Rectal smooth muscle tissue (tissue), 1 donor: ENCODE data around the gene ETV6.
A peak's percentile ranks its signal among the peaks of the same experiment; 100 is the strongest.

Source experiments
- H3K27ac ChIP-seq: one replicate; pipeline ENCODE4 v1.7.0; 2013; ENCODE audit warnings: low read depth, low read length, inconsistent platforms
- H3K27me3 ChIP-seq: one replicate; pipeline ENCODE4 v1.7.0; 2013; ENCODE audit warnings: low read length; ENCODE audit not compliant: control insufficient read depth, insufficient read depth
- H3K36me3 ChIP-seq: one replicate; pipeline ENCODE4 v1.7.0; 2013; ENCODE audit warnings: low read length; ENCODE audit not compliant: control insufficient read depth, insufficient read depth
- H3K4me1 ChIP-seq: one replicate; pipeline ENCODE4 v1.7.0; 2013; ENCODE audit warnings: low read length; ENCODE audit not compliant: control insufficient read depth, insufficient read depth
- H3K4me3 ChIP-seq: one replicate; pipeline ENCODE4 v1.7.0; 2013; ENCODE audit warnings: low read length
- H3K9ac ChIP-seq: one replicate; pipeline ENCODE4 v1.7.0; 2013; ENCODE audit warnings: low read length

Gene ETV6

DNA sequence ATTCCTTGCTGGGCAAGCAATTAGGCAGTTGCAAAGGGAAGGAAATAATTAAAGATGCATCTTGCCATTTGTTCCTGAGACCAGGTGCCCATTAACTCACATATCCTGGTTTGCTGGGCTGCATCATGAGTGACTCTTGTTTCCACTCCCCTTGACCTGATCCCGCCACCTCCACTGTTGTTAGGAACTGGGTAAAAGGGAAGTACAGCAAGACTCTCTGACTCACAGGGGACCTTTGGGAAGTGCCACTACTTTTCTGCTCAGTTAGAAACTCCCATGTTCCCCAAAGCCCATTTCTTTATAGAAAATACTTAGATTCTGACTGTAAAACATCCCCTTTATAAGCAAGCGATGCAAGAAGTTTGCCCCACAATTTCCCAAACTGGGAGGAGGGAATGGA, 235.2 kb downstream of the ETV6 start:
- H3K4me1 ChIP-seq: peaks cover 7% of the 10 kb centered on the region
- H3K27me3 ChIP-seq: no peaks in the 10 kb centered on the region
- peak overlapping the region; percentile 6 for H3K27ac ChIP-seq
- H3K36me3 ChIP-seq: peaks cover 15% of the 10 kb centered on the region
- no peak overlapping the region for H3K9ac ChIP-seq
- no peak overlapping the region for H3K4me3 ChIP-seq

DNA sequence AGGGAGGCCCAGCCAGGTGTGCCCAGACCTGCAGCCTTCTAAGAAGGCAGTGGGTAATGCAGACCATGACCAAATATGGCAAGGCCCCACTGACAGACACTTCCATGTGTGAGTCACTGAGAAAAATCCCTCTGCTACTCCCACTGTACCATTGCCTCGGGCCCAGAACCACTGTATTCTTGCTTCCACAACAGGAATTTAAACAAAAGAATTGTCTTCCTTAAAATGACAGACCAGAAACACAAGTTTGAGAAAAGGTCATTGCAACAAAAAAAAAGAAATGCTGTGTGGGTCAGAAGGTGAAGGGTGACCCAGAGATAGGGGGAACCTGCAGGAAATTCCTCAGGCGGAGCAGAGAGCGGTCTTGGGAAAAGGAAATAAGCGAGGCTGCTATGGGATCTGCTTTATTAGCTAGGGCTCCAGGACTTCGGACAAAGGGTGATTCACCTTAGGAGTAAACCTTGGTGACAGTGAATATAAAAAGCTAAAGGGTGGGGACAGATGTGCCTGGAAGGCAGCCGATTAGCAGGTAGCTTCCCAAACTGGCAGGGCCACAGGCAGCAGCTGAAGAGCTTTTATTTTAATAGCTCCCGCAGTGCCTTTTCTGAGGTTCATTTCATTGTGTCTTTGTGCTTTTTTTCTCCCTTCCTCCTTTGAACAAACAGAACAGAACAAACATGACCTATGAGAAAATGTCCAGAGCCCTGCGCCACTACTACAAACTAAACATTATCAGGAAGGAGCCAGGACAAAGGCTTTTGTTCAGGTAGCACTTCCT, 236.0 kb downstream of the ETV6 start:
- no peak overlapping the region for H3K9ac ChIP-seq
- peaks cover 16% of the 10 kb centered on the region for H3K36me3 ChIP-seq
- no peak overlapping the region for H3K4me3 ChIP-seq
- H3K27ac ChIP-seq: peak overlapping the region; percentile 6
- no peaks in the 10 kb centered on the region for H3K27me3 ChIP-seq
- peaks cover 7% of the 10 kb centered on the region for H3K4me1 ChIP-seq

DNA sequence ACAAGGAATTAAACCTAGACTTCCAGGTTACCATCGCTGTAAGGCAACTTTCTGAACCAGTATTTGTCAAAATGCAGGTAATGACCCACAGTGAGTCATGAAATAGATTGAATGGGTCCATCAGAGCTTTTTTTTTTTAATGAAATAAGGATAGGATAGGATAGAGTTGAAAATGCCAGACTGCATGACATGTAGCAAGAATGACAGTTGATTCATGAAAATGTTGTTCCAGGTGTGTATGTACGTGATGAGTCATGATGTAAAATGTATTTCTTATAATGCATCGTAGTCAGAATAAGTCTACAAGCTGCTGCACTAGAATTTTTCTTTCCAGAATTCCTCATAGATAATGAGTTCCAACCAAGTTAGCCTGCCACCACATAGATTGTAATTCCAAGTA, 236.9 kb downstream of the ETV6 start:
- H3K9ac ChIP-seq: no peak overlapping the region
- peaks cover 20% of the 10 kb centered on the region for H3K36me3 ChIP-seq
- no peak overlapping the region for H3K4me3 ChIP-seq
- no peak overlapping the region for H3K27ac ChIP-seq
- H3K27me3 ChIP-seq: no peaks in the 10 kb centered on the region
- H3K4me1 ChIP-seq: peaks cover 7% of the 10 kb centered on the region

DNA sequence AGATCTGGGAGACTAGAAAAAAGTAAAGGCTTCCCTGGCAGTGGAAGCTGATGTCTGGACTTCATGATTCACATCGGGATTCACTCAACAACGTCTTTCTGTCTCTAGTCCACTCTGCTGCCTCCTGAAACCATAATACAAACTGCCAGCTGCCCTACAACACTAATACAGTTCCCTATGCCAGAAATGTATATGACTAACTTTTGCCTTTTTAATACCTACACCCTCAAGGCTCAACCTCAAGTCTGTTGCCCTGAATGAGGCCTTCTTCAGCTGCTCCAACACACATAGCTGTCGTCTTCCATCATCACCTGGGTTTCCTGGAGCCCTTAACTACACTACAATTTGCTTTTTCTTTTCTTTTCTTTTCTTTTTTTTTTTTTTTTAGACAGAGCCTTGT, 238.6 kb downstream of the ETV6 start:
- Histone ChIP-seq H3K4me3 (no peak overlapping the region), H3K9ac (no peak overlapping the region), H3K27ac (no peak overlapping the region), H3K27me3 (no peaks in the 10 kb centered on the region), H3K4me1 (peaks cover 7% of the 10 kb centered on the region), H3K36me3 (peaks cover 26% of the 10 kb centered on the region)

DNA sequence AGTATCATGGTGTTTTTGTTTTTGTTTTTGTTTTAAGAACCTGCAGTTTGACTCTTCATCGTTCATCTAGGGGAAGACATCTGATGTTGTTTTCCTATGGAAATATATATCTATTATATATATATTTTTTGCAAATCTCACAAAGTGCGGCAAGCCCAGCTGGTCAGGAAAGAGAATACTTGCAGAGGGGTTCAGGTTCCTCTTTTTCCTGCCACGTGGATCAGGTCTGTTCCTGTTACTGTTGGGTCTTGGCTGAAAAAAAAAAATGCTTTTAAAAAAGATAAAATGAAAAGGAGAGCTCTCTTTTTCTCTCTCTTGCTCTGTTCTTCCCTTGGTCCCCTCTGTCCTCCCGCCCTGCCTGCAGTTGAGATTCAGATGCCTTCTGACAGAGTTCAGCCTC, 241.9 kb downstream of the ETV6 start:
- H3K36me3 ChIP-seq: peaks cover 26% of the 10 kb centered on the region
- no peaks in the 10 kb centered on the region for H3K27me3 ChIP-seq
- H3K4me3 ChIP-seq: no peak overlapping the region
- no peak overlapping the region for H3K9ac ChIP-seq
- H3K27ac ChIP-seq: no peak overlapping the region
- H3K4me1 ChIP-seq: no peaks in the 10 kb centered on the region

DNA sequence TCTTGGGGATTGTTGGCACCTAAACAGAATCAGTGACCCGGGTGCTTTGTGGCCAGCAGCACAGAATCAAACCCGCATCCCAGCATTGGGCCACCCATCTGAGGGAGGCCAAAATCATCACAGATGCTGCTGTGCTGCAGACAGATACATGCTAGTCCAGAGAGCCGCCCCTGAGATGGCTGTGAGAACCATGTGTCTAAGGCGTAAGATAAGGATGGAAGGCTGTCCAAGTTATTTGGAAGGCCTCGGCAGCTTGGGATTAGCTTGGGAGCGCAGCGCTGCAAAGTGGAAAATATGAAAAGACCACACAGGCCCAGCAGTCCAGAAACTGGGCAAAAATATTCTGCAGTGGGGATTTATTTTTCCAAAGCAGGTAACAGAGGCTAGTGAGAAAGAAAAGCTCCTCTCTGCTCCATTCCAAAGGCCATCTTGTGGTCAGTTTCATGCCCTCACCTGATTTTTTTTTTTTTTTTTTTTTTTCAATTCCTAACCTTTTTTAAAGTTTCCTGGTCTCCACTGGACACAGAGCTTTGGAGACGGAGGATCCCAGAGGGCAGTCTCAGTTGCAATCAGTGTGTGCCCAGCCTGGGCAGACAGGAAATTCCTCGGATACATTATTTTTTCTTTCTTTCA, 242.4 kb downstream of the ETV6 start:
- Histone ChIP-seq H3K27ac (no peak overlapping the region), H3K4me1 (no peaks in the 10 kb centered on the region), H3K9ac (no peak overlapping the region)

DNA sequence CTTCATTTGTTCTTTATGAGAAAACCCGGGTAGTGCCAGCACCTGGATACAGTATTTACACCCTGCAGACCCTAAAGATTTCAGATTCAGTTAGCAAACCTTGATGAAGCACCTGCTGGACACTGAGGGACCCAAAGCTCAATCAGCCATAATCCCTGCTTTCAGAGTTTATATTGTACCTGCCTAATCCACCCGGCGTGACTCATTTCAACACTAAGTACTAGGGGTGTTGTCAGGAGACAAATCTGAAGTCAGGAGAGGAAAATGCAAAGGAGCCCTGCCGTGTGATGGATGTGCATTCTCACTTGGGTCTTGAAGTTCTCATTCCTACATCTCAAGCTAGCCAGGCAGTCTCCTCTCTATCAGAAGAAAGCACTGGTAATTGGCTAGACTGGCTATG, 244.5 kb downstream of the ETV6 start:
- H3K27ac ChIP-seq: no peak overlapping the region
- H3K4me1 ChIP-seq: no peaks in the 10 kb centered on the region
- H3K4me3 ChIP-seq: no peak overlapping the region
- peaks cover 14% of the 10 kb centered on the region for H3K36me3 ChIP-seq
- no peaks in the 10 kb centered on the region for H3K27me3 ChIP-seq
- H3K9ac ChIP-seq: no peak overlapping the region

More for the DNA sequence above, 242.4 kb downstream of the ETV6 start:
- H3K27me3 ChIP-seq: no peaks in the 10 kb centered on the region
- H3K4me3 ChIP-seq: no peak overlapping the region
- peaks cover 24% of the 10 kb centered on the region for H3K36me3 ChIP-seq

DNA sequence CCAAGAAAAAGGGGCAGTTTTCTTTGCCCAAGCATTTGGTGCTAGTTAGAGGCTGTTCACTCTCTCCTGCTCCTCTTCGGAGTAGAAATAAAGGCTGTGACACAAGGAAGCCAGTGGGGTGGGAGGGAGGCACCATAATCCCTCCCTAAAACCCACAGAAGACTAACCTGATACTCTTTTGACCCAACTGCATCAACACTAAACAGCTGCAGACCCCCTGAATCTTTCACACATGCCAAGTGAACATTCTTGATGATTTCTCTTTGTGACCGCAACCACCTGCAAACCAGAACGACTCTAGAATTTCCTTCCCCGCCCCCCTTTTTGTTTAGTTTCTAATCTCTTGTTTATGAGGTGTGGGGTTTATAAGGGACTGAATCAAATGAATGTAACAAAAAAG, 245.4 kb downstream of the ETV6 start:
- Histone ChIP-seq H3K36me3 (peaks cover 10% of the 10 kb centered on the region), H3K9ac (no peak overlapping the region), H3K27me3 (no peaks in the 10 kb centered on the region), H3K4me1 (no peaks in the 10 kb centered on the region), H3K27ac (no peak overlapping the region), H3K4me3 (no peak overlapping the region)

DNA sequence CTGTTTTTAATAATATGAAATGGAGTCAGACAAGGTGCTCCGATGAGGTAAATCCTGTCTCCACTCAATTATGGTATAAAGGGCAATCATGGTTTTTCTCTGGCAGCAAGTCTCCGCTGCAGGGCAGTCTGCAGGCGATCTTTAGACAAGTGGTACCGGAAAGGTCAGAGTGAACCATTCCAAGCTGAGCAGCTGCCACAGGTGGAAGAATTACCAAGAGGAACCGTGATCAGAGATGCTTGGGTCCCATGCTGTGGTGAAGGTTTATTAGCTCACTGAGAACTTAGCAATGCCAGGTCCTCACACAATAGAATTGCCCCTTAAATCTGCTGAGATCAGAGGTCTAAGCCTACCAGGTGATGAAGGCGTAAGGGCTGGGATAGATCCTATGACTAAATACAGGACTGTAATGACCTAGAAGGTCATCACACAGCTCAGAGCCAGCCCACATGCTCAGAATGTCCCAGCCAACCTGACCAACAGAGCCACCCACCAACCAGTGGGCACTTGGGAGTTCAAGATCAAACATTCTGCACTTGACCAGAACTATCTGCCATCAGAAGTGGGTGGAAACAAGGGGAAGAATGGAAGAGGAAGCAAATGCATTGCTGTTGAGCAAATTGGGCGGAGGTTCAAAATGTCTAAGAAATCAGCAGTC, 246.1 kb downstream of the ETV6 start:
- no peaks in the 10 kb centered on the region for H3K4me1 ChIP-seq
- H3K9ac ChIP-seq: no peak overlapping the region
- no peak overlapping the region for H3K4me3 ChIP-seq
- peaks cover 10% of the 10 kb centered on the region for H3K36me3 ChIP-seq
- H3K27ac ChIP-seq: no peak overlapping the region
- H3K27me3 ChIP-seq: no peaks in the 10 kb centered on the region

DNA sequence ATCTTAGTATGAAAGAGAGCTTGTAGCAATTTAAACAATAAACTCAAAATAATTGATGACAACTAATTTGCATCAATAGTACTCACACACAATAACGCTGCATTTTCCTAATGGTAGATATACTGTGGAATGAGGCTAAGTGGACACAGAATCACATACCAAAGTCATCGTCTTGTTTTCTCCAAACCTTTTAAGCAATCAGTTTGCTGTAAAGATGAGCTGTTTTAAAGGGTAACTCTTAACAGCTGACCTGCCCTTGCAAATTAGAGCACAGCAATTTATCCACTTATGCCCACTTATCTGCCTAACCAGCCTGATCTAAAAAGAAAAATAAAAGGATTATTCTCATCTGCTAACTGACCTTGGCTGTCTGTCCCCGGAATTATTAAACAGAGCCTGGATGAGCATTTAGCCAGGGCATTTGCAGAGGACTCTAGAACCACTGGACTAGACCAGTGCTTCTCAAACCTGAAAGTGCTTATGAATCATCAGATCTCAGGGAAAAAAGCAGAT, 247.0 kb downstream of the ETV6 start:
- Histone ChIP-seq H3K4me1 (no peaks in the 10 kb centered on the region), H3K36me3 (peaks cover 6% of the 10 kb centered on the region), H3K9ac (no peak overlapping the region), H3K4me3 (no peak overlapping the region), H3K27ac (no peak overlapping the region), H3K27me3 (no peaks in the 10 kb centered on the region)

DNA sequence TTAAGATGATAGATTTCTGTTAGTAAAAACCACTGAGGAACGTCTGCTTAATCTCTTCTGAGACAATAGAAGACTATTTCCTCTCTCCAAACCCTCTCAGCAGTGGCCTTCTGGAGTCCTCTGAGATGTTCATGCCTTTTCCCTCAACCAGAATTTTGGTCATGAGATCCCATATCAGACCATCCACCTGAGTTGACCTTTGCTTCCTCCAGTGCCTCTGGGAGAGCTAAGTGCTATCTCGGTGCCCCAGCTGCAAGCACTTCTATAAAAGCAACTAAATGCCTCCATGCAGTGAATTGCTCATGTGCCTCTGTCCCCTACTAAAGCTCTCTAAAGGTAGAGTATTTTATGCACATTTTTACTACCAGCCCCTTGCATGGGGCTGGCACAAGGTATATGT, 248.4 kb downstream of the ETV6 start:
- no peak overlapping the region for H3K27ac ChIP-seq
- H3K27me3 ChIP-seq: no peaks in the 10 kb centered on the region
- no peak overlapping the region for H3K4me3 ChIP-seq
- no peaks in the 10 kb centered on the region for H3K4me1 ChIP-seq
- H3K36me3 ChIP-seq: peaks cover under 1% of the 10 kb centered on the region
- H3K9ac ChIP-seq: no peak overlapping the region

DNA sequence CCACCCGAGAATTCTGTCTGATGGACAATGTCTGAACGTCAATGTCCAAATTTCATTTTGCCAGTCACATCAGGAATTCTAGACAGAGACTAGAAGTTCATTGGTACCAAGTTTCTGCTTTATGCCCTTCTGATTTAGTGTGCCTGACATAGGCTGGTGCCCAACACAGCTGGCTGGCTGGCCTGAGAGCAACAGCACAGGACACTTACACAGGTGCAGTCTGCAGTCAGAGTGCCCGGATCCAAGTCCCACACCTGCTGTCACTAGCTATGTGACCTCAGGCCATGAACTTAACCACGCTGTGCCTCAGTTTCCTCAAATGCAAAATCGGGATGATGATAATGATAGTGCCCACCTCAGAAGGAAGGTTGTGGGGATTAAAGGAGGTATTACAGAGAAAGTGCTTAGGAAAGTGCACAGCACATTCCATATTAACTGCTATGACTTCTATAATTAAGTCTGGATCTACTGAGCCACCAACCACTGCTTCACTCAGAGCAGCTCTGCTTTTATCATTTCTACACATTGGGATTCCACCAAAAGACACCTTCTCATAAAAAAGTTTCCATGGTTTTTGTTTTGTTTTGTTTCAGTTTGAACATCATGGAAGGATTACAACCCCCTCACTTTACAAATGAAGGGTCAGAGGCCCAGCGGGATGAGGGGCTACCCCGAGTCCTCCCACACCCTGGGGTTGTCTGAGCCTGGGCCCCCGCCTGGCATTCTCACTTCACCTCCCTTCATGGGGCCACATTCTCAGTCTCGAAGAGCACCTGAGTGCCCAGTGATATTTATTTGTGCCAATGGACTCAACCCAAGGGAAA, 252.4 kb downstream of the ETV6 start:
- no peaks in the 10 kb centered on the region for H3K4me1 ChIP-seq
- no peaks in the 10 kb centered on the region for H3K27me3 ChIP-seq
- no peak overlapping the region for H3K4me3 ChIP-seq
- no peak overlapping the region for H3K27ac ChIP-seq
- no peaks in the 10 kb centered on the region for H3K36me3 ChIP-seq
- no peak overlapping the region for H3K9ac ChIP-seq
